Measurements from ENCODE around the gene COG8.

Gene COG8

GRCh38 chr16:69283851-69284250, 55.5 kb downstream of the COG8 start:
- Histone ChIP-seq H3K27me3 (no peaks in the 10 kb centered on the region), H3K27ac (no peak overlapping the region), H3K4me3 (ENCODE audit: low read depth in 1 of 2, low read length in 1 of 2) (no peak overlapping the region), H3K36me3 (peaks cover 19% of the 10 kb centered on the region), H3K4me1 (ENCODE audit: control insufficient read depth in 1 of 2, insufficient read depth in 1 of 2, low read depth in 1 of 2, low read length in 1 of 2) (peaks cover 0 to 4% of the 10 kb centered on the region in 2 experiments), H3K9me3 (no peaks in the 10 kb centered on the region)
- TF ChIP-seq CTCF (IDR thresholded peaks at IDR 0.05) = no peak

DNA sequence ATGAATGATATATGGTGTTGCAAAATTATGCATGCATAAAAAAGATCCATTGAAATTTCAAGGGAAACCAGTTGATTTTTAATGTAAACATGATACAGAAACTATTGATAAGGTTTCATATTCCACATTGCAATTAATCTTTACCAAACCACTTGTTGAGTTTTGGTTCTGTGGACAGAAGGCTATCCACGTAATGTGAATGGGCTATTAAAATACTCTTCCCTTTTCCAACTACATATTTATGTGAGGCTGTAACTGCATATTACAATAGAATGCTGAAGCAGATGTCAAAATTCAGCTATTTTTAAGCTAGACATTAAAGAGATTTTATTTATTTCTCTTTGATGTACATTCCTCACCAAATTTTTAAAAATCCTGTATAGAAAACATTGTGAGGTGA, 62.0 kb downstream of the COG8 start:
- no peak for TF ChIP-seq CTCF (IDR thresholded peaks at IDR 0.05)
- H3K9me3 ChIP-seq = no peaks in the 10 kb centered on the region
- H3K27me3 ChIP-seq = no peaks in the 10 kb centered on the region
- H3K27ac ChIP-seq = no peak overlapping the region
- no peaks in the 10 kb centered on the region for H3K4me1 ChIP-seq (ENCODE audit: control insufficient read depth in 1 of 2, insufficient read depth in 1 of 2, low read depth in 1 of 2, low read length in 1 of 2)
- H3K36me3 ChIP-seq = peaks cover 7% of the 10 kb centered on the region
- no peak overlapping the region for H3K4me3 ChIP-seq (ENCODE audit: low read depth in 1 of 2, low read length in 1 of 2)
